Neural cell (in vitro differentiated cells): ENCODE results near the gene SELP. TPM values are rescaled to one million over a fixed set of nuclear protein-coding genes. Genes with fewer than 3 reads are reported as not detected.

Source experiments
- H2AFZ ChIP-seq: fragments of 200-600, 300-800 bp; sonication (generic), shearing (Covaris generic); 2 replicates; pipeline ENCODE4 v1.6.0; 2014; ENCODE audit warnings: low read depth, mild to moderate bottlenecking, antibody characterized with exemption, low read length, moderate library complexity
- H3F3A ChIP-seq: fragments of 200-600 bp; shearing (Covaris generic); 2 replicates; pipeline ENCODE4 v1.6.1; 2016; ENCODE audit warnings: mild to moderate bottlenecking, moderate library complexity, mixed read lengths, antibody characterized with exemption, low read length; ENCODE audit not compliant: insufficient read depth, poor library complexity, severe bottlenecking
- H3K27ac ChIP-seq: fragments of 200-600, 300-800 bp; sonication (generic), shearing (Covaris generic); 2 replicates; pipeline ENCODE4 v1.5.1; 2014; ENCODE audit warnings: mild to moderate bottlenecking, low read length, moderate library complexity
- H3K27me3 ChIP-seq: fragments of 300-800, 200-600 bp; sonication (generic), shearing (Covaris generic); 2 replicates; pipeline ENCODE4 v1.6.0; 2014; ENCODE audit warnings: mild to moderate bottlenecking, low read depth, low read length, moderate library complexity; ENCODE audit not compliant: insufficient read depth
- H3K36me3 ChIP-seq: fragments of 300-800, 200-600 bp; sonication (generic), shearing (Covaris generic); 2 replicates; pipeline ENCODE4 v1.5.1; 2014; ENCODE audit warnings: mild to moderate bottlenecking, antibody characterized with exemption, low read length, moderate library complexity; ENCODE audit not compliant: insufficient read depth
- H3K4me2 ChIP-seq: fragments of 300-800, 200-600 bp; sonication (generic), shearing (Covaris generic); 2 replicates; pipeline ENCODE4 v1.6.0; 2014; ENCODE audit warnings: mild to moderate bottlenecking, low read length
- H3K4me3 ChIP-seq: fragments of 300-800, 200-600 bp; sonication (generic), shearing (Covaris generic); 2 replicates; pipeline ENCODE4 v1.5.1; 2014; ENCODE audit warnings: mild to moderate bottlenecking, low read length, moderate library complexity
- H3K79me2 ChIP-seq: fragments of 200-600 bp; shearing (Covaris generic); replicated peaks from 2 replicates; pipeline ENCODE4 v1.6.0; 2014; ENCODE audit warnings: mild to moderate bottlenecking, low read length, moderate library complexity; ENCODE audit not compliant: insufficient read depth
- H3K9ac ChIP-seq: fragments of 300-800, 200-600 bp; sonication (generic), shearing (Covaris generic); 2 replicates; pipeline ENCODE4 v1.6.1; 2016; ENCODE audit warnings: mild to moderate bottlenecking, low read length, mixed read lengths
- H3K9me2 ChIP-seq: fragments of 200-600 bp; shearing (Covaris generic); 2 replicates; pipeline ENCODE4 v1.6.1; 2016; ENCODE audit warnings: mild to moderate bottlenecking, low read length, mixed read lengths; ENCODE audit not compliant: insufficient read depth
- H3K9me3 ChIP-seq: fragments of 200-600, 300-800 bp; sonication (generic), shearing (Covaris generic); 2 replicates; pipeline ENCODE4 v1.6.1; 2016; ENCODE audit warnings: mild to moderate bottlenecking, mixed run types, low read length, moderate library complexity, mixed read lengths
- H4K20me1 ChIP-seq: fragments of 200-600 bp; shearing (Covaris generic); 2 replicates; pipeline ENCODE4 v1.6.1; 2016; ENCODE audit warnings: mild to moderate bottlenecking, mixed run types; ENCODE audit not compliant: insufficient read depth
- CTCF ChIP-seq: fragments of 450-650 bp; IDR thresholded peaks from 2 replicates; pipeline ENCODE4 v1.5.1; 2014; ENCODE audit warnings: antibody characterized with exemption, mild to moderate bottlenecking, moderate library complexity; ENCODE audit not compliant: poor library complexity, severe bottlenecking
- EP300 ChIP-seq: fragments of 450-650 bp; conservative IDR thresholded peaks from 2 replicates; pipeline ENCODE4 v1.6.1; 2014; ENCODE audit warnings: antibody characterized with exemption, mild to moderate bottlenecking, moderate library complexity; ENCODE audit not compliant: poor library complexity, severe bottlenecking
- EZH2 ChIP-seq: fragments of 200-600, 300-800 bp; shearing (Covaris generic), sonication (generic); IDR thresholded peaks from 2 replicates; pipeline ENCODE4 v1.6.1; 2014; ENCODE audit warnings: antibody characterized with exemption, low read length, borderline replicate concordance, mild to moderate bottlenecking; ENCODE audit not compliant: insufficient read depth, poor library complexity, severe bottlenecking
- MXI1 ChIP-seq: fragments of 450-650 bp; conservative IDR thresholded peaks from 2 replicates; pipeline ENCODE4 v1.6.1; 2014; ENCODE audit warnings: antibody characterized with exemption, mild to moderate bottlenecking; ENCODE audit not compliant: poor library complexity, severe bottlenecking
- POLR2AphosphoS5 ChIP-seq: IDR thresholded peaks from 2 replicates; pipeline ENCODE4 v1.6.1; 2012
- RAD21 ChIP-seq: fragments of 450-650 bp; conservative IDR thresholded peaks from 2 replicates; pipeline ENCODE4 v1.6.1; 2014; ENCODE audit warnings: antibody characterized with exemption, mild to moderate bottlenecking, moderate library complexity
- REST ChIP-seq: IDR thresholded peaks from 2 replicates; pipeline ENCODE4 v1.6.1; 2012; ENCODE audit warnings: borderline replicate concordance
- SMC3 ChIP-seq: fragments of 450-650 bp; conservative IDR thresholded peaks from 2 replicates; pipeline ENCODE4 v1.6.1; 2014; ENCODE audit warnings: antibody characterized with exemption, mild to moderate bottlenecking, moderate library complexity; ENCODE audit not compliant: poor library complexity
- TAF1 ChIP-seq: IDR thresholded peaks from 2 replicates; pipeline ENCODE4 v1.6.1; 2012; ENCODE audit warnings: low read depth
- polyA minus RNA-seq: library from RNA; depleted of rRNA, polyadenylated mRNA; stranded (reverse); fragments of >200 nt; gene quantifications from 2 replicates; pipeline ENCODE4 v1.2.3, GENCODE V29; 2014
- polyA plus RNA-seq: library from polyadenylated mRNA; depleted of rRNA; stranded (reverse); fragments of >200 nt; gene quantifications from 2 replicates; pipeline ENCODE4 v1.2.3, GENCODE V29; 2014

Gene SELP
- polyA plus RNA-seq (not detected in 2 replicates), polyA minus RNA-seq (not detected in 2 replicates)

GRCh38 chr1:169630006-169630405, at the start of gene SELP:
Gene SELP (minus strand): TSS chr1:169630124. CDS start chr1:169630074, 50 bp downstream.
- Histone ChIP-seq H4K20me1 (no peaks in the 10 kb centered on the region), H3K27ac (no peak within 1 kb of the TSS), H3K9me3 (peaks cover 4% of the 10 kb centered on the region), H3K27me3 (no peaks in the 10 kb centered on the region), H3K4me2 (no peak within 1 kb of the TSS), H2AFZ (no peak within 1 kb of the TSS), H3K9me2 (no peaks in the 10 kb centered on the region), H3K36me3 (no peaks in the 10 kb centered on the region), H3K9ac (no peak within 1 kb of the TSS), H3K4me3 (no peak within 1 kb of the TSS), H3F3A (no peaks in the 10 kb centered on the region), H3K79me2 (no peaks in the 10 kb centered on the region)
- no peak for TF ChIP-seq RAD21
- no peak for TF ChIP-seq TAF1
- TF ChIP-seq MXI1 = no peak
- TF ChIP-seq CTCF = no peak
- TF ChIP-seq SMC3 = no peak
- no peak for TF ChIP-seq POLR2AphosphoS5
- TF ChIP-seq EZH2 = no peak
- no peak for TF ChIP-seq REST
- TF ChIP-seq EP300 = no peak

GRCh38 chr1:169679692-169680091, 49.8 kb upstream of the SELP start:
- H3K79me2 ChIP-seq = no peaks in the 10 kb centered on the region
- no peaks in the 10 kb centered on the region for H3K9me2 ChIP-seq
- no peak overlapping the region for H3K9ac ChIP-seq
- no peaks in the 10 kb centered on the region for H3K27me3 ChIP-seq
- no peaks in the 10 kb centered on the region for H3K36me3 ChIP-seq
- no peaks in the 10 kb centered on the region for H4K20me1 ChIP-seq
- TF ChIP-seq POLR2AphosphoS5 = no peak
- TF ChIP-seq EP300 = no peak
- no peak overlapping the region for H3K4me3 ChIP-seq
- no peak overlapping the region for H3K27ac ChIP-seq
- H3K4me2 ChIP-seq = no peak overlapping the region
- no peaks in the 10 kb centered on the region for H3K9me3 ChIP-seq
- H3F3A ChIP-seq = no peaks in the 10 kb centered on the region
- no peak overlapping the region for H2AFZ ChIP-seq

- no peak overlapping the region for H3K9ac ChIP-seq
- no peaks in the 10 kb centered on the region for H3K9me2 ChIP-seq
- H3K36me3 ChIP-seq = no peaks in the 10 kb centered on the region
- no peaks in the 10 kb centered on the region for H3K27me3 ChIP-seq
- no peak overlapping the region for H3K4me2 ChIP-seq
- no peak overlapping the region for H3K4me3 ChIP-seq
- no peaks in the 10 kb centered on the region for H3F3A ChIP-seq
- no peaks in the 10 kb centered on the region for H4K20me1 ChIP-seq
- H2AFZ ChIP-seq = no peak overlapping the region
- H3K9me3 ChIP-seq = no peaks in the 10 kb centered on the region
- H3K79me2 ChIP-seq = no peaks in the 10 kb centered on the region
- TF ChIP-seq TAF1 = no peak
- no peak overlapping the region for H3K27ac ChIP-seq
Measured at GRCh38 chr1:169676001-169676400, 46.1 kb upstream of the SELP start.
